NB4 (cell line): Measurements from ENCODE around the gene ATOH8.
A peak's percentile ranks its signal among the peaks of the same experiment; 100 is the strongest.

Experiments
- CTCF ChIP-seq: IDR thresholded peaks from one replicate; pipeline ENCODE4 v1.5.1; 2012; ENCODE audit warnings: low read depth, low read length
- MAX ChIP-seq: IDR thresholded peaks from 2 replicates; pipeline ENCODE4 v1.6.1; 2011; ENCODE audit warnings: low read depth, low read length
- MYC ChIP-seq: IDR thresholded peaks from 2 replicates; pipeline ENCODE4 v1.6.1; 2011; ENCODE audit warnings: low read depth, low read length
- POLR2A ChIP-seq: IDR thresholded peaks from 2 replicates; pipeline ENCODE4 v1.6.1; 2011; ENCODE audit warnings: mild to moderate bottlenecking; ENCODE audit not compliant: insufficient read length; ENCODE audit errors: extremely low read depth

GRCh38 chr2:85710687-85711577 is 42.9 kb upstream of the ATOH8 start:
- TF ChIP-seq CTCF (no peak), POLR2A (no peak), MYC (no peak), MAX (0 out of 2 replicates have a peak, but pooled peaks have one; percentile 18)
